Measurements from ENCODE around the gene FBN1.

DNA sequence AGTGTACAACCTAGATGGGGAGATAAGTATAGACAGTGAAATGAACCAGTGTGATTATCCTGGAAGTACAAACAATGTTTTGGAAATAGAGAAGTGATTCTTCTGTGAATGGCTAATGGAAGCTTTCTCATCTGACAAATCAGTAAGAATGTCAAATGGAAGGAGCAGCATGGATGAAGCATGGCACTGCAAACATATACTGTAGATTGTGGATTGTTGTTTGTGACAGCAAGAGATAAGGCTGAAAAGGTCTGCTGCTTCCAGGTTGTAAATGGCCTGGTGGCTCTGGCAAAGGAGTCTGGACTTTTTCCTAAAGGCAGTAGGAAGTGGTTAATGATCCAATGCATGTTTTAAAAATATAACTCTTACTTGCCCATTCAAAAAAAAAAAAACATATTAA, 71.3 kb downstream of the FBN1 start:
- TF ChIP-seq, protein P1, sequence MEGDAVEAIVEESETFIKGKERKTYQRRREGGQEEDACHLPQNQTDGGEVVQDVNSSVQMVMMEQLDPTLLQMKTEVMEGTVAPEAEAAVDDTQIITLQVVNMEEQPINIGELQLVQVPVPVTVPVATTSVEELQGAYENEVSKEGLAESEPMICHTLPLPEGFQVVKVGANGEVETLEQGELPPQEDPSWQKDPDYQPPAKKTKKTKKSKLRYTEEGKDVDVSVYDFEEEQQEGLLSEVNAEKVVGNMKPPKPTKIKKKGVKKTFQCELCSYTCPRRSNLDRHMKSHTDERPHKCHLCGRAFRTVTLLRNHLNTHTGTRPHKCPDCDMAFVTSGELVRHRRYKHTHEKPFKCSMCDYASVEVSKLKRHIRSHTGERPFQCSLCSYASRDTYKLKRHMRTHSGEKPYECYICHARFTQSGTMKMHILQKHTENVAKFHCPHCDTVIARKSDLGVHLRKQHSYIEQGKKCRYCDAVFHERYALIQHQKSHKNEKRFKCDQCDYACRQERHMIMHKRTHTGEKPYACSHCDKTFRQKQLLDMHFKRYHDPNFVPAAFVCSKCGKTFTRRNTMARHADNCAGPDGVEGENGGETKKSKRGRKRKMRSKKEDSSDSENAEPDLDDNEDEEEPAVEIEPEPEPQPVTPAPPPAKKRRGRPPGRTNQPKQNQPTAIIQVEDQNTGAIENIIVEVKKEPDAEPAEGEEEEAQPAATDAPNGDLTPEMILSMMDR (IDR thresholded peaks at IDR 0.05): no peak
- TF ChIP-seq EP300 (IDR thresholded peaks at IDR 0.05; ENCODE audit: low read depth): no peak
